Stomach smooth muscle (tissue), 2 donors: ENCODE measurements around the gene KIRREL3.
"Not testable (repeated sequence)": the region's sequence is repeated elsewhere in the genome, so short reads cannot be mapped to it uniquely, and the experiment has no call there.

ENCODE experiments used
- H3K27ac ChIP-seq: one replicate; pipeline ENCODE4 v1.7.0; 2013; ENCODE audit warnings: mild to moderate bottlenecking, low read length, inconsistent platforms
- H3K27me3 ChIP-seq, 2 donors: one replicate each; pipeline ENCODE4 v1.7.0; 2013; ENCODE audit warnings: low read length in 2 of 2; ENCODE audit not compliant: insufficient read depth in 2 of 2, control insufficient read depth in 1 of 2
- H3K36me3 ChIP-seq, 2 donors: one replicate each; pipeline ENCODE4 v1.7.0; 2013; ENCODE audit warnings: low read length in 2 of 2; ENCODE audit not compliant: control insufficient read depth in 2 of 2, insufficient read depth in 2 of 2
- H3K4me1 ChIP-seq: one replicate; pipeline ENCODE4 v1.7.0; 2013; ENCODE audit warnings: low read length; ENCODE audit not compliant: control insufficient read depth, insufficient read depth
- H3K4me3 ChIP-seq, 2 donors: one replicate each; pipeline ENCODE4 v1.7.0; 2013; ENCODE audit warnings: low read length in 2 of 2
- H3K9ac ChIP-seq, 2 donors: one replicate each; pipeline ENCODE4 v1.7.0; 2013; ENCODE audit warnings: low read length in 2 of 2, mild to moderate bottlenecking in 1 of 2
- H3K9me3 ChIP-seq, 2 donors: one replicate each; pipeline ENCODE4 v1.7.0; 2013; ENCODE audit warnings: low read length in 2 of 2; ENCODE audit not compliant: control insufficient read depth in 2 of 2
- donor health status: healthy.
- donor health status: Pancreatic carcinoma.

Gene KIRREL3

DNA sequence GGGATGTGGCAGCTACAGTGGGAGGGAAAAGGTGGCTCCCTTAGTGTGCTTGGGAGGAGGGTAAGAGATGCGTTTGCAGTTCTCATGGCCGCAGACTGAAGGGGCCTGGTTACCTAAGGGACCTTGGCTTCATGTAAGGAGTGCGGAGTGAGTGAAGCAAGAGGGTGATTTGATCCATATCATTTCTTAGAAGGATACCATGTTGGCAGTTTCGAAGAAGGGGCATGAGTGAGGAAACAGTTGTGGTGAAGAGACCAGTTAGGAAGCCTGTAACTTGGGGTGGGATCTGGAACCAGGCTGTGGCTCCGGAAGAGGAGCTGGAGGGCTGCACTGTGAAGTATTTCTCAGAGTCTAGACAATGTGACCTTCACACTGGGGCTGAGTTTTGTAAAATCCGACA lies 600.1 kb downstream of the KIRREL3 start:
- Histone ChIP-seq H3K36me3 (no peaks in the 10 kb centered on the region), H3K4me3 (no peak overlapping the region), H3K9ac (no peak overlapping the region), H3K27me3 (no peaks in the 10 kb centered on the region), H3K9me3 (no peaks in the 10 kb centered on the region), H3K27ac (no peak overlapping the region), H3K4me1 (no peaks in the 10 kb centered on the region)

DNA sequence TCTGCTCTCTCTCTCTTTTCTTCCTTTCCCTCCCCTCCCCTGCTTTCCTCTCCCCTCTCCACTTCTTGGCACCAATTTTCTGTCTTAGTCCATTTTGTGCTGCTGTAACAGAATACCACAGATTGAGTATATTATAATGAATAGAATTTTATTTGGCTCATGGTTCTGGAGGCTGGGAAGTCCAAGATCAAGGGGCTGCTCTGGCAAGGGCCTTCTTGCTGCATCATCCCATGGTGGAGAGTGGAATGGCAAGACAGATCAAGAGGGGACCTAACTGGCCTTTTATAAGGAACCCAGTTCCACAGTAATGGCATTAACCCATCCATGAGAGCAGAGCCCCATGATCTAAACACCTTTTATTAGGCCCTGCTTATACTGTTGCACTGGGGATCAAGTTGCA lies 600.6 kb downstream of the KIRREL3 start:
- Histone ChIP-seq H3K27me3 (no peaks in the 10 kb centered on the region), H3K9ac (no peak overlapping the region), H3K4me1 (no peaks in the 10 kb centered on the region), H3K4me3 (no peak overlapping the region), H3K36me3 (no peaks in the 10 kb centered on the region), H3K9me3 (no peaks in the 10 kb centered on the region), H3K27ac (no peak overlapping the region)

GRCh38 chr11:126398721-126399120 lies 601.8 kb downstream of the KIRREL3 start:
- Histone ChIP-seq H3K4me3 (no peak overlapping the region), H3K4me1 (peaks cover 4% of the 10 kb centered on the region), H3K27ac (no peak overlapping the region), H3K36me3 (no peaks in the 10 kb centered on the region), H3K9me3 (no peaks in the 10 kb centered on the region), H3K9ac (no peak overlapping the region), H3K27me3 (no peaks in the 10 kb centered on the region)

GRCh38 chr11:126398296-126398695 lies 602.3 kb downstream of the KIRREL3 start:
- Histone ChIP-seq H3K27ac (no peak overlapping the region), H3K36me3 (no peaks in the 10 kb centered on the region), H3K27me3 (no peaks in the 10 kb centered on the region), H3K9me3 (no peaks in the 10 kb centered on the region), H3K9ac (no peak overlapping the region), H3K4me3 (no peak overlapping the region), H3K4me1 (peaks cover 4% of the 10 kb centered on the region)

DNA sequence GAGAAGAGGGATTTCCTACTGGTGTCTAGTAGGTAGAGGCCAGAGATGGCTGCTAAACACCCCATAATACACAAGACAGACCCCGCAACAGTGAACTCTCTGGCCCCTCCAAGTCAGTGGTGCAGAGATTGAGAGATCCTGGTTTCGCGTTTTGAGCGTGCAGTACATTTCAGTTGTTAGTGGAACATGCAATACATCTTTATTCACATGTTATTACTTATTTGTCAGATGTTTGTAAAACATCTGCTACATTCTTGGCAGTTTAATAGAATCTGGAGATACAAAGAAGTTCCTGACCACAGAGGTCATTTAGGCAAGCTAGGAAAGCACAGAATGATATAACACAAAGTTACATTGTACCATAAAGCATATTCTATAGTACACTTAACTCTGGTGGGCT lies 603.6 kb downstream of the KIRREL3 start:
- no peaks in the 10 kb centered on the region for H3K27me3 ChIP-seq
- H3K36me3 ChIP-seq, result no peaks in the 10 kb centered on the region
- no peak overlapping the region for H3K27ac ChIP-seq
- no peak overlapping the region for H3K9ac ChIP-seq
- no peaks in the 10 kb centered on the region for H3K9me3 ChIP-seq
- peaks cover 15% of the 10 kb centered on the region for H3K4me1 ChIP-seq
- no peak overlapping the region for H3K4me3 ChIP-seq

DNA sequence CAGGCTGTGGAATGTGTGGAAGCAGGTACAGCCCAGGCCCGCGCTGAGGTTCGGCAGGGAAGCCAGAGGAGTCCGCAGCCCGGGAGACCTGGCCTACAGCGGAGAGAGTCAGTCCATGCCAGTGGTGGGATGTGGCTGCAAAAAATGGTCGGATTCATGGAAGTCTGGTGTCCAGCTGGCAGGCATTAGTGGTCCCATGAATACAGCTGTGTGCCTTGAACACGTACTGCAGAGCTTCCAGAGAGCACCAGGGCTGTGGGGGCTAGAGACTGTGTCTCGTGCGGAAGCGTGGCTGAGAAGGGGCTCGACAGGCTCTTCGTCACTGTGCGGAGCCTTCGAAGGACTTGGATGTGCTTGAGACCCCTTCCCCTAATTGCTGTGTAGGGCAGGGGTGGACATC lies 604.3 kb downstream of the KIRREL3 start:
- H3K4me3 ChIP-seq, H3K9ac ChIP-seq, H3K9me3 ChIP-seq, H3K27me3 ChIP-seq, H3K36me3 ChIP-seq, H3K27ac ChIP-seq: not testable (repeated sequence)
- peaks cover 22% of the 10 kb centered on the region for H3K4me1 ChIP-seq

GRCh38 chr11:126395784-126396183 lies 604.8 kb downstream of the KIRREL3 start:
- H3K9ac ChIP-seq, H3K9me3 ChIP-seq, H3K36me3 ChIP-seq, H3K4me3 ChIP-seq, H3K27ac ChIP-seq, H3K27me3 ChIP-seq: not testable (repeated sequence)
- H3K4me1 ChIP-seq, result peaks cover 23% of the 10 kb centered on the region

GRCh38 chr11:126394634-126395072 lies 605.9 kb downstream of the KIRREL3 start:
- not testable (repeated sequence) for H3K27me3 ChIP-seq, H3K36me3 ChIP-seq, H3K4me3 ChIP-seq, H3K9me3 ChIP-seq, H3K27ac ChIP-seq, H3K9ac ChIP-seq
- peaks cover 23% of the 10 kb centered on the region for H3K4me1 ChIP-seq

GRCh38 chr11:126394036-126394435 lies 606.5 kb downstream of the KIRREL3 start:
- Histone ChIP-seq H3K9me3 (no peaks in the 10 kb centered on the region), H3K27ac (no peak overlapping the region), H3K27me3 (no peaks in the 10 kb centered on the region), H3K4me3 (no peak overlapping the region), H3K4me1 (peaks cover 23% of the 10 kb centered on the region), H3K9ac (no peak overlapping the region), H3K36me3 (no peaks in the 10 kb centered on the region)

DNA sequence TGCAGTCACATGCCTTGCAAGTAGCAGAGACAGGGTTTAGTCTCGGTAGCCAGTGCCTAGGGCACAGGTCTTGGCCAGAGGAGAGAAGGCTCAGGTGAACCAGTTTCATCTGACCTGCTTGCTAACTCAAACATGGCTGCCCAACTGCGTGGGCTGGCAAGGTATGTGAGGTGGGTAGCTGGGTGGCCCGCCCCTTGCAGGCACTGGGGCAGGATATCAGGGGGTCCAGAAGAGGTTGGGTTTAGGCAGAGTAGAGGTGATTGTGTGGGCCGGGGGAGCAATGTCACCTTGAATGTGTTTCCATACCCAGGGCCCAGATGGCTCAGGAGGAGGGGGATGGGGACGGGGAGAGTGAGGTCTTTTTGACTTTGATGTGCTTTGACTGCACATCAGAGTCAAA lies 607.4 kb downstream of the KIRREL3 start:
- Histone ChIP-seq H3K27me3 (no peaks in the 10 kb centered on the region), H3K36me3 (no peaks in the 10 kb centered on the region), H3K4me3 (no peak overlapping the region), H3K27ac (no peak overlapping the region), H3K4me1 (peaks cover 23% of the 10 kb centered on the region), H3K9ac (peak overlapping the region in 1 of 2 donors; percentile 30), H3K9me3 (no peaks in the 10 kb centered on the region)

- no peak overlapping the region for H3K9ac ChIP-seq
- no peaks in the 10 kb centered on the region for H3K9me3 ChIP-seq
- H3K27me3 ChIP-seq, result no peaks in the 10 kb centered on the region
- no peaks in the 10 kb centered on the region for H3K36me3 ChIP-seq
- H3K4me1 ChIP-seq, result peaks cover 23% of the 10 kb centered on the region
- H3K27ac ChIP-seq, result no peak overlapping the region
- no peak overlapping the region for H3K4me3 ChIP-seq
Observed at GRCh38 chr11:126392633-126393013, 607.9 kb downstream of the KIRREL3 start.
